GM18909 (cell line): ENCODE results near the gene EPN3.

Source experiments
- ATAC-seq: cut with Tn5 transposase; IDR thresholded peaks from one replicate; pipeline ENCODE4 v1.9.1; 2021; ENCODE audit warnings: mild to moderate bottlenecking; ENCODE audit not compliant: unreplicated experiment, poor library complexity

Gene EPN3

GRCh38 chr17:50547035-50547735, 14.7 kb downstream of the EPN3 start, which contains the start of gene SPATA20:
SPATA20 (plus strand) TSS chr17:50547174; CDS start chr17:50547209, 35 bp downstream.
- peak; percentile 76 for ATAC-seq

GRCh38 chr17:50547736-50548083, 15.2 kb downstream of the EPN3 start:
- no peak for ATAC-seq

GRCh38 chr17:50548831-50549230, 16.3 kb downstream of the EPN3 start:
- ATAC-seq, result no peak

- no peak for ATAC-seq
Observed at GRCh38 chr17:50549256-50549941, 16.9 kb downstream of the EPN3 start.

- ATAC-seq, result no peak
Observed at GRCh38 chr17:50549969-50550368, 17.4 kb downstream of the EPN3 start.

- ATAC-seq, result no peak
Observed at GRCh38 chr17:50550661-50551432, 18.3 kb downstream of the EPN3 start.

GRCh38 chr17:50551433-50551815, 18.9 kb downstream of the EPN3 start:
- no peak for ATAC-seq

GRCh38 chr17:50551884-50552283, 19.3 kb downstream of the EPN3 start:
- ATAC-seq, result no peak

GRCh38 chr17:50554201-50554600, 21.7 kb downstream of the EPN3 start:
- no peak for ATAC-seq

GRCh38 chr17:50556803-50557202, 24.3 kb downstream of the EPN3 start:
- no peak for ATAC-seq

- no peak for ATAC-seq
Observed at GRCh38 chr17:50557630-50558029, 25.1 kb downstream of the EPN3 start.

- ATAC-seq, result no peak
Observed at GRCh38 chr17:50558091-50558490, 25.6 kb downstream of the EPN3 start.

GRCh38 chr17:50558581-50558940, 26.0 kb downstream of the EPN3 start:
- no peak for ATAC-seq

- no peak for ATAC-seq
Observed at GRCh38 chr17:50558941-50559614, 26.5 kb downstream of the EPN3 start.

GRCh38 chr17:50559674-50560184, 27.2 kb downstream of the EPN3 start:
- ATAC-seq, result no peak

- ATAC-seq, result peak; percentile 94
Observed at GRCh38 chr17:50560185-50560824, 27.8 kb downstream of the EPN3 start, which contains the start of gene CACNA1G. CACNA1G (plus strand) TSS chr17:50560715; CDS start chr17:50561460, 745 bp downstream.

- ATAC-seq, result no peak
Observed at GRCh38 chr17:50560931-50561745, 28.6 kb downstream of the EPN3 start.

GRCh38 chr17:50561746-50562141, 29.2 kb downstream of the EPN3 start:
- no peak for ATAC-seq
